HCT116 (cell line): Measurements from ENCODE around the gene RUFY4. TPM values are rescaled to one million over a fixed set of nuclear protein-coding genes. Genes with fewer than 3 reads are reported as not detected.

Source experiments
- ATAC-seq: fragments of 200-7000 bp; cut with Tn5 transposase; 2 replicates; pipeline ENCODE4 v1.9.1; 2020; ENCODE audit warnings: mild to moderate bottlenecking, moderate library complexity
- BruUV-seq: library from RNA; stranded (reverse); fragments of 400-500 nt; replicated peaks from 2 replicates; lab custom pipeline; 2021; lab: Mats Ljungman, UMichigan
- CTCF ChIA-PET: fragments of 300-600 bp; sonication (Branson Sonifier 250); formaldehyde crosslinking; loops from one replicate; lab custom pipeline; 2021; ENCODE audit warnings: antibody characterized with exemption; lab: Charles Lee
- POLR2A ChIA-PET: fragments of 300-600, 350-600 bp; sonication (Branson Sonifier 250); formaldehyde crosslinking; loops from one replicate; lab custom pipeline; 2021; ENCODE audit warnings: antibody characterized with exemption; lab: Charles Lee
- RAD21 ChIA-PET, 2 experiments: fragments of 300-600 bp; sonication (Branson Sonifier 250); formaldehyde crosslinking; loops; one replicate each; lab custom pipeline; 2023; ENCODE audit warnings: low total read pairs in 2 of 2; ENCODE audit not compliant: uncharacterized antibody in 2 of 2, unreplicated experiment in 2 of 2, low non-redundant PET in 1 of 2; lab: Charles Lee
- DNase-seq: peaks from one replicate; pipeline ENCODE4 v3.0.0-alpha.2; 2010; ENCODE audit warnings: low read depth, low spot score
- H2AFZ ChIP-seq: fragments of 200-600 bp; shearing (Covaris generic), sonication (generic); 2 replicates; pipeline ENCODE4 v1.6.1; 2017; ENCODE audit warnings: low read depth, mixed run types, mixed read lengths, antibody characterized with exemption, low read length; ENCODE audit not compliant: poor library complexity, severe bottlenecking
- H3K27ac ChIP-seq: 2 replicates; pipeline ENCODE4 v1.5.1; 2012; ENCODE audit warnings: low read depth, low read length
- H3K27me3 ChIP-seq: fragments of 200-600 bp; sonication (generic); 2 replicates; pipeline ENCODE4 v1.6.1; 2016; ENCODE audit warnings: mixed run types, low read length, mixed read lengths; ENCODE audit not compliant: insufficient read depth
- H3K36me3 ChIP-seq, 2 experiments: fragments of 200-500 bp in 1 of 2; fragments of 200-600 bp in 1 of 2; sonication (Bioruptor generic) in 1 of 2; sonication (generic) in 1 of 2; 2 replicates each; pipeline versions ENCODE4 v1.5.1 to v1.6.1; 2014 to 2016; ENCODE audit warnings: low read length in 2 of 2, inconsistent platforms in 1 of 2, mixed read lengths in 1 of 2, mixed run types in 1 of 2; ENCODE audit not compliant: insufficient read depth in 2 of 2, control insufficient read depth in 1 of 2
- H3K4me1 ChIP-seq, 2 experiments: fragments of 200-600 bp in 1 of 2; sonication (generic) in 1 of 2; 2 replicates each; pipeline versions ENCODE4 v1.5.1 to v1.6.1; 2012 to 2017; ENCODE audit warnings: low read length in 2 of 2, inconsistent platforms in 1 of 2, mild to moderate bottlenecking in 1 of 2, mixed read lengths in 1 of 2, mixed run types in 1 of 2, moderate library complexity in 1 of 2; ENCODE audit not compliant: insufficient read depth in 2 of 2, control insufficient read depth in 1 of 2
- H3K4me2 ChIP-seq: fragments of 200-600 bp; sonication (generic); 2 replicates; pipeline ENCODE4 v1.6.1; 2017; ENCODE audit warnings: mixed run types, low read length, mixed read lengths
- H3K4me3 ChIP-seq, 2 experiments: fragments of 200-600 bp in 1 of 2; sonication (generic) in 1 of 2; replicated peaks in 1 of 2; 2 replicates each; pipeline ENCODE4 v1.5.1; 2011 to 2016; ENCODE audit warnings: low read length in 2 of 2, control low read depth in 1 of 2, low read depth in 1 of 2, mild to moderate bottlenecking in 1 of 2, mixed read lengths in 1 of 2, mixed run types in 1 of 2
- H3K79me2 ChIP-seq: fragments of 200-600 bp; sonication (generic); 2 replicates; pipeline ENCODE4 v1.6.1; 2017; ENCODE audit warnings: mild to moderate bottlenecking, mixed run types, low read length, moderate library complexity, mixed read lengths; ENCODE audit not compliant: insufficient read depth
- H3K9ac ChIP-seq: fragments of 200-600 bp; sonication (generic); 2 replicates; pipeline ENCODE4 v1.6.1; 2016; ENCODE audit warnings: low read length, mixed read lengths
- H3K9me2 ChIP-seq: fragments of 200-600 bp; sonication (generic), shearing (Covaris generic); 2 replicates; pipeline ENCODE4 v1.6.1; 2017; ENCODE audit warnings: mixed run types, mild to moderate bottlenecking, moderate library complexity; ENCODE audit not compliant: insufficient read depth
- H3K9me3 ChIP-seq, 2 experiments: fragments of 200-500 bp in 1 of 2; fragments of 200-600 bp in 1 of 2; sonication (Bioruptor generic) in 1 of 2; sonication (generic) in 1 of 2; 2 replicates each; pipeline ENCODE4 v1.6.1; 2014 to 2017; ENCODE audit warnings: low read length in 2 of 2, mixed read lengths in 2 of 2, inconsistent platforms in 1 of 2, low read depth in 1 of 2, mild to moderate bottlenecking in 1 of 2, mixed run types in 1 of 2, moderate library complexity in 1 of 2; ENCODE audit not compliant: control insufficient read depth in 1 of 2, insufficient read depth in 1 of 2
- H4K20me1 ChIP-seq: fragments of 200-600 bp; sonication (generic), shearing (Covaris generic); 2 replicates; pipeline ENCODE4 v1.6.1; 2017; ENCODE audit warnings: mixed run types, mild to moderate bottlenecking, moderate library complexity; ENCODE audit not compliant: insufficient read depth
- EGR1 ChIP-seq: IDR thresholded peaks from 2 replicates; pipeline ENCODE4 v1.6.1; 2012; ENCODE audit warnings: low read depth
- ELF1 ChIP-seq: IDR thresholded peaks from 2 replicates; pipeline ENCODE4 v1.6.1; 2012; ENCODE audit warnings: low read depth, borderline replicate concordance
- SIN3A ChIP-seq: IDR thresholded peaks from 2 replicates; pipeline ENCODE4 v1.6.1; 2012; ENCODE audit warnings: low read depth
- SP1 ChIP-seq: IDR thresholded peaks from 2 replicates; pipeline ENCODE4 v1.6.1; 2012; ENCODE audit warnings: low read depth
- SRF ChIP-seq: IDR thresholded peaks from 2 replicates; pipeline ENCODE4 v1.6.1; 2012; ENCODE audit warnings: low read depth
- TCF7L2 ChIP-seq: IDR thresholded peaks from 2 replicates; pipeline ENCODE4 v1.7.0; 2011; ENCODE audit warnings: borderline replicate concordance, inconsistent platforms; ENCODE audit not compliant: insufficient read depth, insufficient read length; ENCODE audit errors: extremely low read depth
- ZFX ChIP-seq: fragments of 450-650 bp; IDR thresholded peaks from 2 replicates; pipeline ENCODE4 v1.6.1; 2017
- ZNF274 ChIP-seq: fragments of 200-500 bp; sonication (Bioruptor generic); IDR thresholded peaks from 2 replicates; pipeline ENCODE4 v1.6.1; 2014; ENCODE audit warnings: mild to moderate bottlenecking, low read depth, low read length, inconsistent platforms
- intact Hi-C: fragments of 100-400 bp; cut with micrococcal nuclease; formaldehyde crosslinking; loops from 2 replicates; pipeline ENCODE4 v1.10.0; 2022
- total RNA-seq: library from RNA; stranded (reverse); gene quantifications from one replicate; pipeline ENCODE4 v1.2.1, GENCODE V29; 2021; ENCODE audit not compliant: unreplicated experiment
- TF ChIP-seq, protein P1 (sequence below), 3 experiments: fragments of 200-600 bp in 1 of 3; sonication (generic) in 1 of 3; IDR thresholded peaks in 2 of 3; conservative IDR thresholded peaks in 1 of 3; 2 replicates each; pipeline ENCODE4 v1.5.1; 2012 to 2017; ENCODE audit warnings: low read depth in 2 of 3, low read length in 2 of 3, antibody characterized with exemption in 1 of 3, borderline replicate concordance in 1 of 3, control low read depth in 1 of 3, mild to moderate bottlenecking in 1 of 3, mixed read lengths in 1 of 3, mixed run types in 1 of 3, moderate library complexity in 1 of 3; ENCODE audit not compliant: insufficient read depth in 1 of 3

RUFY4 gene
- total RNA-seq, 1 experiment from 2014 or later = 0.27 TPM

DNA sequence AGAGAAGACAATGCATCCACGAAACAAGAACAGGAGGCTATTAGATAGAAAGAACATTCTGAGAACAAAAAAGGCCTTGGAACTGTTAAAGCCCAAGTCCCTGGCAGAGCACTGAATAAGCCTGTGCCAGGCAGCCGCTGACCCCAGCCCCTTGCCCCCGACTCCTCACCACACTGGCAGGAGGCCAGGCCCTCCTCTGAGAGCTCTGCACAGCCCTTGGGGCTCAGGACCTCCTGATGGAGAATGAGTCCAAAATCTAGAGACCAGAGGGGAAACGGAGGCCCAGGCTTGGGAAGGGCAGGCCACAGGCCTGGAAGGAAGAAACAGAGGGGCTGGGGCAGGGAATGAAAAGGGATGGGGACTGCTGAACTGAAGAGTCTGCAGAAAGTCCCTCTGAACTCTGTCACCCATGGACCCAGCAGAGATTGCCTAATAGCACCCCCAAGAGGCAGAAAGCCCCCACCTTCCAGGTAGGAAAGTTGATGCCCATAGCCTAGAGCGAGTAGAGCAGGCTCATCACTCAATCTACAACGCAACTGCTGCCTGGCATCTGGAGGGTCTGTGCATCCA lies 48.0 kb upstream of the RUFY4 start:
- Histone ChIP-seq H4K20me1 (no peaks in the 10 kb centered on the region), H3K36me3 (no peaks in the 10 kb centered on the region), H3K9ac (no peak overlapping the region), H3K9me3 (no peaks in the 10 kb centered on the region), H3K4me1 (no peaks in the 10 kb centered on the region), H3K79me2 (no peaks in the 10 kb centered on the region), H3K27me3 (no peaks in the 10 kb centered on the region), H2AFZ (no peak overlapping the region), H3K4me3 (no peak overlapping the region), H3K9me2 (no peaks in the 10 kb centered on the region), H3K4me2 (no peak overlapping the region), H3K27ac (no peak overlapping the region)
- ChIA-PET POLR2A (no interaction called here), CTCF (no interaction called here), RAD21 (no interaction called here)
- TF ChIP-seq SP1 (no peak), ZFX (no peak), SRF (no peak), EGR1 (no peak), ELF1 (no peak), ZNF274 (no peak), TCF7L2 (no peak), SIN3A (no peak)
- TF ChIP-seq, protein P1, sequence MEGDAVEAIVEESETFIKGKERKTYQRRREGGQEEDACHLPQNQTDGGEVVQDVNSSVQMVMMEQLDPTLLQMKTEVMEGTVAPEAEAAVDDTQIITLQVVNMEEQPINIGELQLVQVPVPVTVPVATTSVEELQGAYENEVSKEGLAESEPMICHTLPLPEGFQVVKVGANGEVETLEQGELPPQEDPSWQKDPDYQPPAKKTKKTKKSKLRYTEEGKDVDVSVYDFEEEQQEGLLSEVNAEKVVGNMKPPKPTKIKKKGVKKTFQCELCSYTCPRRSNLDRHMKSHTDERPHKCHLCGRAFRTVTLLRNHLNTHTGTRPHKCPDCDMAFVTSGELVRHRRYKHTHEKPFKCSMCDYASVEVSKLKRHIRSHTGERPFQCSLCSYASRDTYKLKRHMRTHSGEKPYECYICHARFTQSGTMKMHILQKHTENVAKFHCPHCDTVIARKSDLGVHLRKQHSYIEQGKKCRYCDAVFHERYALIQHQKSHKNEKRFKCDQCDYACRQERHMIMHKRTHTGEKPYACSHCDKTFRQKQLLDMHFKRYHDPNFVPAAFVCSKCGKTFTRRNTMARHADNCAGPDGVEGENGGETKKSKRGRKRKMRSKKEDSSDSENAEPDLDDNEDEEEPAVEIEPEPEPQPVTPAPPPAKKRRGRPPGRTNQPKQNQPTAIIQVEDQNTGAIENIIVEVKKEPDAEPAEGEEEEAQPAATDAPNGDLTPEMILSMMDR (IDR thresholded peaks at IDR 0.05 in 2 of 3, conservative IDR thresholded peaks at IDR 0.05 in 1 of 3; ENCODE audit: borderline replicate concordance in 1 of 3, insufficient read depth in 1 of 3, low read depth in 2 of 3, low read length in 2 of 3) = no peak
- intact Hi-C loops = no loop called here
- BruUV-seq = no TSS peak
- ATAC-seq (no peak), DNase-seq (no peak)
